Amniotic stem cell (primary cell): Measurements from ENCODE around the gene PLD5.

Experiments
- DNase-seq: peaks from one replicate; lab custom pipeline; 2025; lab: John Stamatoyannopoulos, UW

The PLD5 gene

DNA sequence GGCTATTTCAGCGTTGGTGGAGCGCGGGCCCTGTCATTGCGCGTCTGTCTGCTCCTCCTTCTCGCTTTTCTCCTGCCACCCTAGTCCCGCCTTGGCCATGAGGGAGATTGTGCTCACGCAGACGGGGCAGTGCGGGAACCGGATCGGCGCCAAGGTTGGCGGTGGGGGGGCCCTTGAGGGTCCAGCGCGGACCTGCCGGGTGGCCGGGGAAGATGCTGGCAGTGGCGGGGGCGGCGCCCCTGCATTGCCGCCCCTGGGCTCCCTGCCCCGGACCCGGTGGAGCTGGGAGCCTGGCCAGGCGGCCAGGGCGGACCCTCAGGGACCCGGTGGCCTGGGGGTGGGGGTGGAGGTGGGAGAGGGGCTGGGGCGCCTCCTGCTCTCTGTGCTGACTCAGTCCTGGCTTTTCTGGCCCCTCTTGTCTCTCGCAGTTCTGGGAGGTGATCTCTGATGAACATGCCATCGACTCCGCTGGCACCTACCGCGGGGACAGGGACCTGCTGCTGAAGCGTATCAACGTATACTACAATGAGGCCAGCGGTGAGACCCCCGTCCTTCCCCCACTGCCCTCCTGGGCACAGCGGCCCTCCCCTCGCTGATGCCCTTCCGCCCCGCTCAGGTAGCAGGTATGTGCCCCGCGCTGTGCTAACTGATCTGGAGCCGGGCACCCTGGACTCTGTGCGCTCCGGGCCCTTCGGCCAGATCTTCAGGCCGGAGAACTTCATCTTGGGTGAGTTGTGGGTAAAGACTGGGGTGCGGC, 467.3 kb downstream of the PLD5 start:
- DNase-seq = no peak

GRCh38 chr1:242055749-242056320, 468.7 kb downstream of the PLD5 start:
- no peak for DNase-seq

GRCh38 chr1:242043165-242043564, 481.3 kb downstream of the PLD5 start:
- DNase-seq = no peak

GRCh38 chr1:242034392-242034791, 490.1 kb downstream of the PLD5 start:
- no peak for DNase-seq

DNA sequence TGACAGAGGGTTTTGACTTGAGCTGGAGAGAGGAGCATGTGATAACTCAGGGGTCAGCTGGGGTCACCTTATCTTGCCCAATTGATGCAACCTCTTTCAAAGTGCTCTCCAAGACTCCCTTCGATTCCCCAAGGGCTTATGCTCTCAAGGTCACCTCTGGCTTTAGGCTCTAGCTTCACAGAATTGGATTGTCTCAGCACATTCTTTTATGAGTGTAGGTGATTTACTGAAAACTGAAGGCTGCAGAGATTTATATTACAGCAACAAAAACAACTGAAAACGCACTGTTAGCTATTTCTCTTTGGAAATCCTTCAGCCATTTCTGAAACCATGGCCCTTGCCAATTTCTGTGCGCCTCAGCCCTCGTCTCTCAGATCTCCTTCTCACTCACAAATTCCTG, 491.1 kb downstream of the PLD5 start:
- DNase-seq = no peak
